ENCODE results near the gene MYOD1. TPM values are rescaled to one million over a fixed set of nuclear protein-coding genes. Genes with fewer than 3 reads are reported as not detected.
A peak's percentile ranks its signal among the peaks of the same experiment; 100 is the strongest.

Gene MYOD1
- total and polyA plus RNA-seq, 9 of the 15 experiments (the other 6 are each of a cell fraction or from before 2014, with no cell fraction given) = not detected

- TF ChIP-seq REST (IDR thresholded peaks at IDR 0.05; ENCODE audit: borderline replicate concordance) (peak; percentile 63), REST (CRISPR knock-in tag; IDR thresholded peaks at IDR 0.05; ENCODE audit: low read depth) (no peak), ZNF140 (CRISPR knock-in tag; IDR thresholded peaks at IDR 0.05) (no peak), CBX1 (IDR thresholded peaks at IDR 0.05; ENCODE audit: low read depth) (no peak), ZNF551 (CRISPR knock-in tag; IDR thresholded peaks at IDR 0.05) (no peak)
- TF ChIP-seq, protein P1, sequence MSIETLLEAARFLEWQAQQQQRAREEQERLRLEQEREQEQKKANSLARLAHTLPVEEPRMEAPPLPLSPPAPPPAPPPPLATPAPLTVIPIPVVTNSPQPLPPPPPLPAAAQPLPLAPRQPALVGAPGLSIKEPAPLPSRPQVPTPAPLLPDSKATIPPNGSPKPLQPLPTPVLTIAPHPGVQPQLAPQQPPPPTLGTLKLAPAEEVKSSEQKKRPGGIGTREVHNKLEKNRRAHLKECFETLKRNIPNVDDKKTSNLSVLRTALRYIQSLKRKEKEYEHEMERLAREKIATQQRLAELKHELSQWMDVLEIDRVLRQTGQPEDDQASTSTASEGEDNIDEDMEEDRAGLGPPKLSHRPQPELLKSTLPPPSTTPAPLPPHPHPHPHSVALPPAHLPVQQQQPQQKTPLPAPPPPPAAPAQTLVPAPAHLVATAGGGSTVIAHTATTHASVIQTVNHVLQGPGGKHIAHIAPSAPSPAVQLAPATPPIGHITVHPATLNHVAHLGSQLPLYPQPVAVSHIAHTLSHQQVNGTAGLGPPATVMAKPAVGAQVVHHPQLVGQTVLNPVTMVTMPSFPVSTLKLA (conservative IDR thresholded peaks at IDR 0.05) = no peak
Measured at GRCh38 chr11:17730608-17731462, 11.5 kb downstream of the MYOD1 start (continued).
